ENCODE data around the gene ZNF460. TPM values are rescaled to one million over a fixed set of nuclear protein-coding genes. Genes with fewer than 3 reads are reported as not detected.

Gene ZNF460
- total RNA-seq, 1 donor from 2014 or later = 105 TPM

- no peak for TF ChIP-seq EZH2 (IDR thresholded peaks at IDR 0.05; ENCODE audit: insufficient read depth, low read length)
- TF ChIP-seq, protein P1, sequence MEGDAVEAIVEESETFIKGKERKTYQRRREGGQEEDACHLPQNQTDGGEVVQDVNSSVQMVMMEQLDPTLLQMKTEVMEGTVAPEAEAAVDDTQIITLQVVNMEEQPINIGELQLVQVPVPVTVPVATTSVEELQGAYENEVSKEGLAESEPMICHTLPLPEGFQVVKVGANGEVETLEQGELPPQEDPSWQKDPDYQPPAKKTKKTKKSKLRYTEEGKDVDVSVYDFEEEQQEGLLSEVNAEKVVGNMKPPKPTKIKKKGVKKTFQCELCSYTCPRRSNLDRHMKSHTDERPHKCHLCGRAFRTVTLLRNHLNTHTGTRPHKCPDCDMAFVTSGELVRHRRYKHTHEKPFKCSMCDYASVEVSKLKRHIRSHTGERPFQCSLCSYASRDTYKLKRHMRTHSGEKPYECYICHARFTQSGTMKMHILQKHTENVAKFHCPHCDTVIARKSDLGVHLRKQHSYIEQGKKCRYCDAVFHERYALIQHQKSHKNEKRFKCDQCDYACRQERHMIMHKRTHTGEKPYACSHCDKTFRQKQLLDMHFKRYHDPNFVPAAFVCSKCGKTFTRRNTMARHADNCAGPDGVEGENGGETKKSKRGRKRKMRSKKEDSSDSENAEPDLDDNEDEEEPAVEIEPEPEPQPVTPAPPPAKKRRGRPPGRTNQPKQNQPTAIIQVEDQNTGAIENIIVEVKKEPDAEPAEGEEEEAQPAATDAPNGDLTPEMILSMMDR (IDR thresholded peaks at IDR 0.05; ENCODE audit: insufficient read depth, low read depth, low read length) = no peak
- H2AFZ ChIP-seq (ENCODE audit: low read depth, low read length) = peak overlapping the region; percentile 93
- H3K27ac ChIP-seq (ENCODE audit: low read depth, low read length) = peak overlapping the region; percentile 66
Observed at GRCh38 chr19:57321116-57321515, 40.8 kb downstream of the ZNF460 start.

GRCh38 chr19:57321751-57322150 is 41.5 kb downstream of the ZNF460 start:
- Histone ChIP-seq H3K9me3 (ENCODE audit: insufficient read depth, low read depth, low read length) (no peaks in the 10 kb centered on the region), H3K27ac (ENCODE audit: low read depth, low read length) (no peak overlapping the region), H3K4me3 (ENCODE audit: insufficient read depth, low read depth, low read length) (peak overlapping the region; percentile 79), H3K27me3 (ENCODE audit: insufficient read depth, low read length) (peaks cover 1% of the 10 kb centered on the region), H3K79me2 (ENCODE audit: insufficient read depth, low read length) (peaks cover 38% of the 10 kb centered on the region), H3K4me1 (ENCODE audit: insufficient read depth, low read length) (peaks cover 9% of the 10 kb centered on the region), H4K20me1 (ENCODE audit: insufficient read depth, low read length) (peaks cover 14% of the 10 kb centered on the region), H3K9ac (ENCODE audit: low read length) (no peak overlapping the region), H2AFZ (ENCODE audit: low read depth, low read length) (no peak overlapping the region), H3K4me2 (ENCODE audit: low read length) (peak overlapping the region; percentile 97), H3K36me3 (ENCODE audit: insufficient read depth, low read length) (peaks cover 15% of the 10 kb centered on the region)
- no peak for DNase-seq (ENCODE audit: low read depth)
- peak overlapping the region; percentile 88 for H3K4me3 Mint-ChIP-seq (ENCODE audit: unreplicated experiment)
- no peak for FAIRE-seq
- H3K4me1 Mint-ChIP-seq (ENCODE audit: low read depth, unreplicated experiment) = peaks cover 11% of the 10 kb centered on the region
- peaks cover 25% of the 10 kb centered on the region for H3K36me3 Mint-ChIP-seq (ENCODE audit: low read depth, unreplicated experiment)
- H3K27ac Mint-ChIP-seq (ENCODE audit: unreplicated experiment) = no peak overlapping the region
- no peak for TF ChIP-seq EZH2 (IDR thresholded peaks at IDR 0.05; ENCODE audit: insufficient read depth, low read length)
- TF ChIP-seq, protein P1 (IDR thresholded peaks at IDR 0.05; ENCODE audit: insufficient read depth, low read depth, low read length) = no peak
- H3K9me3 Mint-ChIP-seq (ENCODE audit: unreplicated experiment) = no peaks in the 10 kb centered on the region
- H3K27me3 Mint-ChIP-seq (ENCODE audit: low read depth, unreplicated experiment) = no peaks in the 10 kb centered on the region

More at GRCh38 chr19:57321116-57321515, 40.8 kb downstream of the ZNF460 start:
- Histone ChIP-seq H3K36me3 (ENCODE audit: insufficient read depth, low read length) (peaks cover 10% of the 10 kb centered on the region), H3K4me1 (ENCODE audit: insufficient read depth, low read length) (peaks cover 9% of the 10 kb centered on the region), H3K79me2 (ENCODE audit: insufficient read depth, low read length) (peaks cover 38% of the 10 kb centered on the region), H3K9me3 (ENCODE audit: insufficient read depth, low read depth, low read length) (no peaks in the 10 kb centered on the region), H4K20me1 (ENCODE audit: insufficient read depth, low read length) (peaks cover 14% of the 10 kb centered on the region), H3K27me3 (ENCODE audit: insufficient read depth, low read length) (peaks cover 2% of the 10 kb centered on the region), H3K4me3 (ENCODE audit: insufficient read depth, low read depth, low read length) (peak overlapping the region; percentile 79), H3K4me2 (ENCODE audit: low read length) (peak overlapping the region; percentile 97), H3K9ac (ENCODE audit: low read length) (peak overlapping the region; percentile 93)
- no peak for DNase-seq (ENCODE audit: low read depth)
- Mint-ChIP-seq H3K4me1 (ENCODE audit: low read depth, unreplicated experiment) (peaks cover 11% of the 10 kb centered on the region), H3K4me3 (ENCODE audit: unreplicated experiment) (peak overlapping the region; percentile 88), H3K27me3 (ENCODE audit: low read depth, unreplicated experiment) (peaks cover 1% of the 10 kb centered on the region), H3K9me3 (ENCODE audit: unreplicated experiment) (no peaks in the 10 kb centered on the region), H3K27ac (ENCODE audit: unreplicated experiment) (peak overlapping the region; percentile 48), H3K36me3 (ENCODE audit: low read depth, unreplicated experiment) (peaks cover 21% of the 10 kb centered on the region)
- no peak for FAIRE-seq

GRCh38 chr19:57324992-57325391 is 44.7 kb downstream of the ZNF460 start:
- Histone ChIP-seq H3K27me3 (ENCODE audit: insufficient read depth, low read length) (no peaks in the 10 kb centered on the region), H3K9me3 (ENCODE audit: insufficient read depth, low read depth, low read length) (peaks cover 18% of the 10 kb centered on the region), H4K20me1 (ENCODE audit: insufficient read depth, low read length) (peaks cover 14% of the 10 kb centered on the region), H3K9ac (ENCODE audit: low read length) (no peak overlapping the region), H3K4me2 (ENCODE audit: low read length) (no peak overlapping the region), H2AFZ (ENCODE audit: low read depth, low read length) (no peak overlapping the region), H3K4me1 (ENCODE audit: insufficient read depth, low read length) (peaks cover 9% of the 10 kb centered on the region), H3K79me2 (ENCODE audit: insufficient read depth, low read length) (peaks cover 38% of the 10 kb centered on the region), H3K27ac (ENCODE audit: low read depth, low read length) (no peak overlapping the region), H3K36me3 (ENCODE audit: insufficient read depth, low read length) (peaks cover 38% of the 10 kb centered on the region), H3K4me3 (ENCODE audit: insufficient read depth, low read depth, low read length) (no peak overlapping the region)
- Mint-ChIP-seq H3K9me3 (ENCODE audit: unreplicated experiment) (no peaks in the 10 kb centered on the region), H3K4me1 (ENCODE audit: low read depth, unreplicated experiment) (peaks cover 11% of the 10 kb centered on the region), H3K27ac (ENCODE audit: unreplicated experiment) (no peak overlapping the region), H3K4me3 (ENCODE audit: unreplicated experiment) (no peak overlapping the region), H3K27me3 (ENCODE audit: low read depth, unreplicated experiment) (no peaks in the 10 kb centered on the region), H3K36me3 (ENCODE audit: low read depth, unreplicated experiment) (peaks cover 49% of the 10 kb centered on the region)
- TF ChIP-seq EZH2 (IDR thresholded peaks at IDR 0.05; ENCODE audit: insufficient read depth, low read length) = no peak
- TF ChIP-seq, protein P1 (IDR thresholded peaks at IDR 0.05; ENCODE audit: insufficient read depth, low read depth, low read length) = no peak
- DNase-seq (ENCODE audit: low read depth) (no peak), FAIRE-seq (no peak)
